Measurements from ENCODE around the gene HOXB5.

HOXB5 gene

GRCh38 chr17:48564188-48565021, 29.2 kb downstream of the HOXB5 start:
- no peak for DNase-seq (ENCODE audit: low read depth)
- no peak for TF ChIP-seq CTCF (conservative IDR thresholded peaks at IDR 0.05; ENCODE audit: low read depth, low read length)
- H3K4me3 ChIP-seq (ENCODE audit: low read depth, low read length): no peak overlapping the region

GRCh38 chr17:48563867-48564187, 29.8 kb downstream of the HOXB5 start:
- H3K4me3 ChIP-seq (ENCODE audit: low read depth, low read length): no peak overlapping the region
- no peak for DNase-seq (ENCODE audit: low read depth)
- TF ChIP-seq CTCF (conservative IDR thresholded peaks at IDR 0.05; ENCODE audit: low read depth, low read length): no peak

GRCh38 chr17:48563385-48563838, 30.2 kb downstream of the HOXB5 start:
- H3K4me3 ChIP-seq (ENCODE audit: low read depth, low read length): no peak overlapping the region
- no peak for DNase-seq (ENCODE audit: low read depth)
- no peak for TF ChIP-seq CTCF (conservative IDR thresholded peaks at IDR 0.05; ENCODE audit: low read depth, low read length)

GRCh38 chr17:48562934-48563333, 30.6 kb downstream of the HOXB5 start:
- no peak for DNase-seq (ENCODE audit: low read depth)
- H3K4me3 ChIP-seq (ENCODE audit: low read depth, low read length): no peak overlapping the region

GRCh38 chr17:48561884-48562810, 31.4 kb downstream of the HOXB5 start:
- TF ChIP-seq CTCF (conservative IDR thresholded peaks at IDR 0.05; ENCODE audit: low read depth, low read length): no peak
- no peak overlapping the region for H3K4me3 ChIP-seq (ENCODE audit: low read depth, low read length)

More at GRCh38 chr17:48562934-48563333, 30.6 kb downstream of the HOXB5 start:
- no peak for TF ChIP-seq CTCF (conservative IDR thresholded peaks at IDR 0.05; ENCODE audit: low read depth, low read length)

GRCh38 chr17:48559840-48560817, 33.5 kb downstream of the HOXB5 start:
- H3K4me3 ChIP-seq (ENCODE audit: low read depth, low read length): no peak overlapping the region
- TF ChIP-seq CTCF (conservative IDR thresholded peaks at IDR 0.05; ENCODE audit: low read depth, low read length): no peak
- DNase-seq (ENCODE audit: low read depth): no peak

More at GRCh38 chr17:48561884-48562810, 31.4 kb downstream of the HOXB5 start:
- no peak for DNase-seq (ENCODE audit: low read depth)

Measured in choroid plexus epithelial cell (primary cell).